Caco-2 (cell line): ENCODE measurements around the gene MCTP2. TPM values are rescaled to one million over a fixed set of nuclear protein-coding genes. Genes with fewer than 3 reads are reported as not detected.

Experiments
- BruUV-seq: library from RNA; stranded (reverse); fragments of 400-500 nt; replicated peaks from 2 replicates; lab custom pipeline; 2021; lab: Mats Ljungman, UMichigan
- CTCF ChIA-PET: fragments of 300-600 bp; sonication (Branson Sonifier 250); formaldehyde crosslinking; loops from one replicate; lab custom pipeline; 2022; ENCODE audit warnings: antibody characterized with exemption; lab: Charles Lee
- POLR2A ChIA-PET: fragments of 300-600 bp; sonication (Branson Sonifier 250); formaldehyde crosslinking; loops from one replicate; lab custom pipeline; 2022; ENCODE audit warnings: antibody characterized with exemption; lab: Charles Lee
- DNase-seq, 2 experiments: peaks; one replicate each; pipeline versions ENCODE4 v3.0.0 to v3.0.0-alpha.2; 2020 to 2022
- H3K27me3 ChIP-seq: replicated peaks from 2 replicates; pipeline ENCODE4 v1.6.0; 2011; ENCODE audit warnings: low read length; ENCODE audit not compliant: control insufficient read depth, insufficient read depth
- H3K36me3 ChIP-seq: 2 replicates; pipeline ENCODE4 v1.5.1; 2011; ENCODE audit warnings: low read length; ENCODE audit not compliant: control insufficient read depth, insufficient read depth
- H3K4me1 ChIP-seq: fragments of 250-450 bp; sonication (Bioruptor Pico); 2 replicates; pipeline ENCODE4 v1.5.1; 2020; ENCODE audit warnings: mild to moderate bottlenecking
- H3K4me3 ChIP-seq: 2 replicates; pipeline ENCODE4 v1.5.1; 2011; ENCODE audit warnings: low read depth, mild to moderate bottlenecking, control low read depth, low read length
- H3K9me3 ChIP-seq: fragments of 250-450 bp; sonication (Bioruptor Pico); 2 replicates; pipeline ENCODE4 v1.5.1; 2020; ENCODE audit warnings: mild to moderate bottlenecking, moderate library complexity
- H3K27ac Mint-ChIP-seq: one replicate; pipeline ENCODE4 v1.8.0; 2022; ENCODE audit warnings: mixed read lengths; ENCODE audit not compliant: unreplicated experiment
- H3K27me3 Mint-ChIP-seq: one replicate; pipeline ENCODE4 v1.8.0; 2022; ENCODE audit warnings: mixed read lengths; ENCODE audit not compliant: insufficient read depth, unreplicated experiment
- H3K36me3 Mint-ChIP-seq: one replicate; pipeline ENCODE4 v1.8.0; 2022; ENCODE audit warnings: mild to moderate bottlenecking, mixed read lengths; ENCODE audit not compliant: insufficient read depth, unreplicated experiment
- H3K4me1 Mint-ChIP-seq: one replicate; pipeline ENCODE4 v1.8.0; 2022; ENCODE audit warnings: low read depth, mixed read lengths; ENCODE audit not compliant: unreplicated experiment
- H3K4me3 Mint-ChIP-seq: one replicate; pipeline ENCODE4 v1.8.0; 2022; ENCODE audit warnings: mild to moderate bottlenecking, moderate library complexity, mixed read lengths; ENCODE audit not compliant: unreplicated experiment
- H3K9me3 Mint-ChIP-seq: one replicate; pipeline ENCODE4 v1.8.0; 2022; ENCODE audit warnings: mixed read lengths; ENCODE audit not compliant: unreplicated experiment
- CTCF ChIP-seq, 2 experiments: fragments of 200-600 bp in 1 of 2; IDR thresholded peaks; 1 replicate in 1 of 2; 2 replicates in 1 of 2; pipeline versions ENCODE4 v1.5.1 to v1.8.0; 2011 to 2022; ENCODE audit warnings: antibody characterized with exemption in 1 of 2, control low read depth in 1 of 2, inconsistent platforms in 1 of 2, low read depth in 1 of 2, low read length in 1 of 2, mild to moderate bottlenecking in 1 of 2, moderate library complexity in 1 of 2; ENCODE audit not compliant: insufficient read depth in 1 of 2, severe bottlenecking in 1 of 2, unreplicated experiment in 1 of 2
- intact Hi-C: fragments of 100-400 bp; cut with micrococcal nuclease; formaldehyde crosslinking; loops from one replicate; pipeline ENCODE4 v1.10.0; 2022; ENCODE audit not compliant: unreplicated experiment
- total RNA-seq: library from RNA; stranded (reverse); gene quantifications from 2 replicates; pipeline ENCODE4 v1.2.3, GENCODE V29; 2022

MCTP2 gene
- total RNA-seq, 1 experiment from 2014 or later = 9.9 TPM

- Mint-ChIP-seq H3K4me3 (no peak overlapping the region), H3K27me3 (no peaks in the 10 kb centered on the region), H3K4me1 (no peaks in the 10 kb centered on the region), H3K36me3 (no peaks in the 10 kb centered on the region), H3K9me3 (peaks cover 10% of the 10 kb centered on the region), H3K27ac (no peak overlapping the region)
- no peak for TF ChIP-seq CTCF (IDR thresholded peaks at IDR 0.05; ENCODE audit: insufficient read depth in 1 of 2, low read depth in 1 of 2, low read length in 1 of 2, severe bottlenecking in 1 of 2, unreplicated experiment in 1 of 2)
- no peaks in the 10 kb centered on the region for H3K36me3 ChIP-seq
- intact Hi-C loops = no loop called here
- no peaks in the 10 kb centered on the region for H3K4me1 ChIP-seq
- ChIA-PET CTCF (no interaction called here), POLR2A (no interaction called here)
- BruUV-seq = no TSS peak
- DNase-seq = no peak
- H3K27me3 ChIP-seq = no peaks in the 10 kb centered on the region
- no peak overlapping the region for H3K4me3 ChIP-seq
- H3K9me3 ChIP-seq = no peaks in the 10 kb centered on the region
Measured at GRCh38 chr15:94348084-94348483, 116.7 kb downstream of the MCTP2 start.

GRCh38 chr15:94351031-94351535 is 119.7 kb downstream of the MCTP2 start:
- H3K9me3 ChIP-seq = no peaks in the 10 kb centered on the region
- H3K4me1 ChIP-seq = no peaks in the 10 kb centered on the region
- no peaks in the 10 kb centered on the region for H3K27me3 ChIP-seq
- DNase-seq = no peak
- Mint-ChIP-seq H3K36me3 (no peaks in the 10 kb centered on the region), H3K27ac (no peak overlapping the region), H3K4me3 (no peak overlapping the region), H3K4me1 (no peaks in the 10 kb centered on the region), H3K9me3 (peaks cover 10% of the 10 kb centered on the region), H3K27me3 (no peaks in the 10 kb centered on the region)
- H3K36me3 ChIP-seq = no peaks in the 10 kb centered on the region
- intact Hi-C loops = no loop called here
- H3K4me3 ChIP-seq = no peak overlapping the region
- POLR2A ChIA-PET = no interaction called here
- CTCF ChIA-PET = no interaction called here
- no TSS peak for BruUV-seq
- no peak for TF ChIP-seq CTCF (IDR thresholded peaks at IDR 0.05; ENCODE audit: insufficient read depth in 1 of 2, low read depth in 1 of 2, low read length in 1 of 2, severe bottlenecking in 1 of 2, unreplicated experiment in 1 of 2)

GRCh38 chr15:94352636-94353487 is 121.5 kb downstream of the MCTP2 start:
- no TSS peak for BruUV-seq
- intact Hi-C loops = no loop called here

More at GRCh38 chr15:94352636-94353487, 121.5 kb downstream of the MCTP2 start:
- no peak for TF ChIP-seq CTCF (IDR thresholded peaks at IDR 0.05; ENCODE audit: insufficient read depth in 1 of 2, low read depth in 1 of 2, low read length in 1 of 2, severe bottlenecking in 1 of 2, unreplicated experiment in 1 of 2)
- ChIA-PET CTCF (no interaction called here), POLR2A (no interaction called here)
- DNase-seq = no peak
- H3K9me3 ChIP-seq = no peaks in the 10 kb centered on the region
- Mint-ChIP-seq H3K36me3 (no peaks in the 10 kb centered on the region), H3K27ac (no peak overlapping the region), H3K4me3 (no peak overlapping the region), H3K27me3 (no peaks in the 10 kb centered on the region), H3K4me1 (no peaks in the 10 kb centered on the region), H3K9me3 (peaks cover 10% of the 10 kb centered on the region)
- H3K36me3 ChIP-seq = no peaks in the 10 kb centered on the region
- no peak overlapping the region for H3K4me3 ChIP-seq
- H3K27me3 ChIP-seq = no peaks in the 10 kb centered on the region
- H3K4me1 ChIP-seq = no peaks in the 10 kb centered on the region
